C4-2B (cell line): ENCODE data around the gene FRMD8.

ENCODE experiments used
- ZFX ChIP-seq: fragments of 450-650 bp; IDR thresholded peaks from 2 replicates; pipeline ENCODE4 v1.6.1; 2017
- TF ChIP-seq, protein P1 (sequence below): fragments of 450-650 bp; conservative IDR thresholded peaks from 2 replicates; pipeline ENCODE4 v1.5.1; 2017; ENCODE audit warnings: mild to moderate bottlenecking

DNA sequence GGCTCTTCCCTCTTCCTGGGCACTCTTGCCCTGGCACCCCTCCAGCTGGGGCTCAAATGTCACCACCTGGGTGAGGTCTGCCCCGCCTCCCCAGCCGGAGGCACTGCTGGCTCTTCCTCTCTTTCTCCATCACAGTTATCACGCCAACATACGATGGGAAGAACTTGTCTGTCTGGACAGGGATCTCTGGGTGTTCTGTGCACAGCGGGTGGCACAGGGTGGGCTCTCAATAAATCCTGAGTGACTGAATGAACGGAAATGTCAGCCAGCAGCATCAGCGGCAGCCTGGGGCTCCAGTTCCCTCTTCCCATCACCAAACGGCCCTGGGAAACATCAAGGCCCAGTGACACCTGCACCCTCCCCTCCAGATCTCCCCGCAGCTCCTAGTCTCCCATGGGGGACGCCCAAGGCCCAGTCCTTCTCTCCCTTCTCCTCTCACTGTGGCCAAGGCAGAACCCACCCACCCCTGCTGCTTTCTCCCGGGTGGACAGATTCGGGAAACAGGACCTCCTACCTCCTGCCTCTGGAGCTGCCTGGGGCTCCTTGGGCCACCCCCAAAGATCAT lies 3.6 kb upstream of the FRMD8 start:
- TF ChIP-seq, protein P1, sequence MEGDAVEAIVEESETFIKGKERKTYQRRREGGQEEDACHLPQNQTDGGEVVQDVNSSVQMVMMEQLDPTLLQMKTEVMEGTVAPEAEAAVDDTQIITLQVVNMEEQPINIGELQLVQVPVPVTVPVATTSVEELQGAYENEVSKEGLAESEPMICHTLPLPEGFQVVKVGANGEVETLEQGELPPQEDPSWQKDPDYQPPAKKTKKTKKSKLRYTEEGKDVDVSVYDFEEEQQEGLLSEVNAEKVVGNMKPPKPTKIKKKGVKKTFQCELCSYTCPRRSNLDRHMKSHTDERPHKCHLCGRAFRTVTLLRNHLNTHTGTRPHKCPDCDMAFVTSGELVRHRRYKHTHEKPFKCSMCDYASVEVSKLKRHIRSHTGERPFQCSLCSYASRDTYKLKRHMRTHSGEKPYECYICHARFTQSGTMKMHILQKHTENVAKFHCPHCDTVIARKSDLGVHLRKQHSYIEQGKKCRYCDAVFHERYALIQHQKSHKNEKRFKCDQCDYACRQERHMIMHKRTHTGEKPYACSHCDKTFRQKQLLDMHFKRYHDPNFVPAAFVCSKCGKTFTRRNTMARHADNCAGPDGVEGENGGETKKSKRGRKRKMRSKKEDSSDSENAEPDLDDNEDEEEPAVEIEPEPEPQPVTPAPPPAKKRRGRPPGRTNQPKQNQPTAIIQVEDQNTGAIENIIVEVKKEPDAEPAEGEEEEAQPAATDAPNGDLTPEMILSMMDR = no peak
- TF ChIP-seq ZFX = no peak
